HuH-7.5 (cell line): Measurements from ENCODE around the gene KDM5B.
"Not testable (repeated sequence)": the region's sequence is repeated elsewhere in the genome, so short reads cannot be mapped to it uniquely, and the experiment has no call there.

ENCODE experiments used
- DNase-seq: peaks from one replicate; pipeline ENCODE4 v3.0.0; 2011; ENCODE audit warnings: low spot score

The KDM5B gene

GRCh38 chr1:202812176-202813026 is 4.2 kb upstream of the KDM5B start:
- DNase-seq = no peak

GRCh38 chr1:202811296-202812175 is 3.3 kb upstream of the KDM5B start:
- DNase-seq = no peak

GRCh38 chr1:202810615-202811295 is 2.5 kb upstream of the KDM5B start, which contains the start of gene PCAT6:
TSS of gene PCAT6 (plus strand) at chr1:202810954.
- DNase-seq = peak; percentile 88

GRCh38 chr1:202810193-202810614 is 2.0 kb upstream of the KDM5B start:
- no peak for DNase-seq

GRCh38 chr1:202809597-202810159 is 1.5 kb upstream of the KDM5B start:
- DNase-seq = no peak

GRCh38 chr1:202807451-202807925 is 733 bp downstream of the KDM5B start:
- DNase-seq = peak; percentile 62

- DNase-seq = peak; percentile 49
Observed at GRCh38 chr1:202806845-202807450, 1.3 kb downstream of the KDM5B start.

- no peak for DNase-seq
Observed at GRCh38 chr1:202805886-202806844, 2.1 kb downstream of the KDM5B start.

GRCh38 chr1:202804126-202804525 is 4.1 kb downstream of the KDM5B start:
- DNase-seq = no peak

GRCh38 chr1:202802998-202803932 is 5.0 kb downstream of the KDM5B start:
- DNase-seq = no peak

GRCh38 chr1:202802034-202802433 is 6.2 kb downstream of the KDM5B start:
- DNase-seq = no peak

GRCh38 chr1:202801175-202801574 is 7.0 kb downstream of the KDM5B start:
- no peak for DNase-seq

- no peak for DNase-seq
Observed at GRCh38 chr1:202800742-202801141, 7.5 kb downstream of the KDM5B start.

GRCh38 chr1:202798792-202799331 is 9.4 kb downstream of the KDM5B start:
- DNase-seq = no peak

- DNase-seq = no peak
Observed at GRCh38 chr1:202798260-202798659, 10.0 kb downstream of the KDM5B start.

- DNase-seq = no peak
Observed at GRCh38 chr1:202796670-202797069, 11.6 kb downstream of the KDM5B start.

- DNase-seq = not testable (repeated sequence)
Observed at GRCh38 chr1:202794931-202795330, 13.3 kb downstream of the KDM5B start.

GRCh38 chr1:202794051-202794740 is 14.0 kb downstream of the KDM5B start:
- DNase-seq = no peak
